K562 (cell line): ENCODE data around the gene ABCA3. TPM values are rescaled to one million over a fixed set of nuclear protein-coding genes. Genes with fewer than 3 reads are reported as not detected.

Experiments
- ETV5 ChIP-seq: sonication (generic); formaldehyde crosslinking; IDR thresholded peaks from 2 replicates; pipeline ENCODE4 v1.4.0; 2020; ENCODE audit warnings: low read depth, mild to moderate bottlenecking, missing genetic modification reagents
- GABPA ChIP-seq: fragments of 200-800 bp; sonication (Bioruptor generic); conservative IDR thresholded peaks from 2 replicates; pipeline ENCODE4 v1.6.1; 2016; ENCODE audit warnings: low read depth, missing genetic modification characterization, missing compliant biosample characterization
- HNRNPUL1 ChIP-seq: fragments of 200-400 bp; formaldehyde crosslinking; IDR thresholded peaks from 2 replicates; pipeline ENCODE4 v1.6.1; 2017; ENCODE audit warnings: low read length
- KLF1 ChIP-seq: fragments of 450-650 bp; IDR thresholded peaks from 2 replicates; pipeline ENCODE4 v1.6.1; 2016; ENCODE audit warnings: missing genetic modification characterization, missing compliant biosample characterization
- KLF16 ChIP-seq: IDR thresholded peaks from 2 replicates; pipeline ENCODE4 v1.6.1; 2016; ENCODE audit warnings: antibody characterized with exemption
- MAFK ChIP-seq: IDR thresholded peaks from 2 replicates; pipeline ENCODE4 v1.6.1; 2011; ENCODE audit warnings: low read length, improper control_type of control experiment
- MCM7 ChIP-seq, 2 experiments: fragments of 450-650 bp; IDR thresholded peaks; 2 replicates each; pipeline ENCODE4 v1.6.1; 2016 to 2018
- NR3C1 ChIP-seq: sonication (generic); formaldehyde crosslinking; IDR thresholded peaks from 2 replicates; pipeline ENCODE4 v1.8.1; 2022; ENCODE audit warnings: missing genetic modification reagents
- PCBP2 ChIP-seq: fragments of 200-400 bp; formaldehyde crosslinking; IDR thresholded peaks from 2 replicates; pipeline ENCODE4 v1.6.1; 2018; ENCODE audit warnings: low read length, low read depth, mild to moderate bottlenecking, moderate library complexity; ENCODE audit not compliant: poor library complexity, severe bottlenecking
- RAD51 ChIP-seq: fragments of 450-650 bp; IDR thresholded peaks from 2 replicates; pipeline ENCODE4 v1.7.1; 2016; ENCODE audit warnings: low read depth, mild to moderate bottlenecking, borderline replicate concordance
- RBM15 ChIP-seq: fragments of 200-400 bp; formaldehyde crosslinking; IDR thresholded peaks from 2 replicates; pipeline ENCODE4 v1.6.1; 2018; ENCODE audit warnings: mild to moderate bottlenecking, low read length, moderate library complexity; ENCODE audit not compliant: insufficient read depth
- SIRT6 ChIP-seq: IDR thresholded peaks from one replicate; pipeline ENCODE4 v1.6.1; 2012; ENCODE audit warnings: low read depth, mild to moderate bottlenecking, control low read depth, inconsistent platforms, low read length, moderate library complexity
- SMAD3 ChIP-seq: fragments of 450-650 bp; formaldehyde crosslinking; conservative IDR thresholded peaks from 2 replicates; pipeline ENCODE4 v1.4.0; 2020; ENCODE audit warnings: mild to moderate bottlenecking
- TAF9B ChIP-seq: fragments of 450-650 bp; IDR thresholded peaks from 2 replicates; pipeline ENCODE4 v1.6.1; 2018; ENCODE audit warnings: mild to moderate bottlenecking; ENCODE audit not compliant: partially characterized antibody
- XRCC3 ChIP-seq: fragments of 450-650 bp; IDR thresholded peaks from 2 replicates; pipeline ENCODE4 v1.6.1; 2017; ENCODE audit warnings: mild to moderate bottlenecking, moderate library complexity
- ZBED1 ChIP-seq: IDR thresholded peaks from 2 replicates; pipeline ENCODE4 v1.6.1; 2014
- ZNF232 ChIP-seq: sonication (generic); formaldehyde crosslinking; IDR thresholded peaks from 2 replicates; pipeline ENCODE4 v1.8.0; 2022; ENCODE audit warnings: mild to moderate bottlenecking, missing genetic modification reagents
- ZNF274 ChIP-seq: IDR thresholded peaks from 2 replicates; pipeline ENCODE4 v1.6.1; 2011; ENCODE audit warnings: low read depth, mild to moderate bottlenecking, low read length, moderate library complexity, borderline replicate concordance
- ZNF311 ChIP-seq: fragments of 250-450 bp; sonication (Bioruptor Pico); IDR thresholded peaks from 2 replicates; pipeline ENCODE4 v1.4.0; 2020; ENCODE audit warnings: mild to moderate bottlenecking, moderate library complexity
- ZNF57 ChIP-seq: fragments of 450-650 bp; formaldehyde crosslinking; IDR thresholded peaks from 2 replicates; pipeline ENCODE4 v1.4.0; 2020; ENCODE audit warnings: mild to moderate bottlenecking, moderate library complexity
- ZNF586 ChIP-seq: fragments of 450-650 bp; formaldehyde crosslinking; conservative IDR thresholded peaks from 2 replicates; pipeline ENCODE4 v1.4.0; 2020; ENCODE audit warnings: mild to moderate bottlenecking, moderate library complexity
- polyA plus RNA-seq, 8 experiments: library from polyadenylated mRNA; depleted of rRNA in 4 of 8; stranded (reverse) in 5 of 8; unstranded in 3 of 8; fragments of >200 nt; fragmentation: Nextera tagmentation in 2 of 8; fragmentation: Illumina TruSeq in 1 of 8; extraction: Ambion mirVana in 2 of 8; extraction: Trizol in 1 of 8; gene quantifications; 2 replicates each; pipeline versions ENCODE4 v1.2.1 to v1.2.3, GENCODE V29; 2011 to 2014; ENCODE audit warnings: inconsistent platforms in 1 of 8, missing spikeins in 1 of 8
- total RNA-seq, 7 experiments: library from RNA; depleted of rRNA in 6 of 7; stranded (reverse); fragments of >200 nt in 6 of 7; fragmentation: Illumina TruSeq in 2 of 7; extraction: Trizol in 2 of 7; gene quantifications; 2 replicates each; pipeline versions ENCODE4 v1.2.1 to v1.2.3, GENCODE V29; 2011 to 2021; ENCODE audit warnings: low replicate concordance in 1 of 7
- TF ChIP-seq, protein P1 (sequence below), 2 experiments: fragments of 450-650 bp; IDR thresholded peaks; 2 replicates each; pipeline ENCODE4 v1.6.1; 2016
- TF ChIP-seq, protein P2 (sequence below): IDR thresholded peaks from 3 replicates; pipeline ENCODE4 v1.6.1; 2011; ENCODE audit warnings: borderline replicate concordance, mild to moderate bottlenecking, moderate library complexity; ENCODE audit not compliant: insufficient read length; ENCODE audit errors: extremely low read depth
- TF ChIP-seq, protein P3 (sequence below): fragments of 450-650 bp; IDR thresholded peaks from 2 replicates; pipeline ENCODE4 v1.6.1; 2016; ENCODE audit warnings: missing biosample characterization, missing genetic modification characterization

ABCA3 gene
- total and polyA plus RNA-seq, 9 of the 15 experiments (the other 6 are each of a cell fraction or from before 2014, with no cell fraction given), result 0.66 to 23.7 (median 6.9) TPM

DNA sequence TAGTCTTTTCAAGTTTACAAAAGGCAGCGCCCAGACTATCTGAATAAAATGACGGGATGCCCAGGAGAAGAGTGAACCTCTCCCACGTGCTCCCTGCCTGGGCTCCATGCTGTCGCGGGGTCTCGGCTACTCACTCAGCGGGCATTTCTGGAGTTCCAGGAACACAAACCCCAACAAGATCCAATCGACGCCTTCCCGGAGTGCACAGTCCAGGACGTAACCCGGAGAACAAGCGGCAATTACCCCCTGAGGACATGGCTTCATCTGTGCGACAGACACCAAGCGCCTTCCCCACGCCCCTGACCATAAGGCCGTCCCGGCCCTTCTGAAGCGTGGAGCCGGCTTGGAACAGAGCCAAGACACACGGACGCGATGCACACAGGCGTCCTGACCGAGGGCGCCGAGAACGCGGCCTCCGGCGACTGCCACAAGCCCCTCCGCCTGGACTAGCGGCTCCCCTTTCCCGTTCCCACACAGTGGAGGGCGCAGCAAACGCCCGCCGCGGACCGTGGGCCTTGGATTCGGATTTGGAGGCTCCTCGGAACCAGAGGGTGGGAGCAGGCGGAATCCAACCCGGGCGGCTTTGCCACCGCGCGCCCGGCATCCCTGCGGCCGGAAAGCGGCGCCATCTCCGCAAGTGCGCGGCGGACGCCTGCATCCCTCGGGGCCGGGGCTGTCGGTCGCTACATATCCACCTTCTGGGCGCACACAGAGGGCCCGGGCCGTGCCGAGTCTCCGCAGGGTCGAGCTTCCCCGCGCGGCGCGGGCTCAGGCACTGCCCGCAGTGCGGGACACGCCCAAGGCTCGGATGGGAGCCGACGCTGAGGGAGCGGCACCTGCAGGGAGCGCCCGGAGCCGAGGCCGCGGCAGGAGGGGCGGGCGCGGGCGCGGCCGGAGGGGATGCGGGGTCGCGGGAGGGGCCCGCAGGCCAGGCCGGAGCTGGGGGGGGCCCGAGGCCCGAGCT is 725 bp downstream of the ABCA3 start (continued):
- no peak for TF ChIP-seq RAD51
- no peak for TF ChIP-seq ZNF232
- no peak for TF ChIP-seq ZNF274
- no peak for TF ChIP-seq XRCC3
- peak; percentile 41 for TF ChIP-seq TAF9B
- TF ChIP-seq, protein P1, sequence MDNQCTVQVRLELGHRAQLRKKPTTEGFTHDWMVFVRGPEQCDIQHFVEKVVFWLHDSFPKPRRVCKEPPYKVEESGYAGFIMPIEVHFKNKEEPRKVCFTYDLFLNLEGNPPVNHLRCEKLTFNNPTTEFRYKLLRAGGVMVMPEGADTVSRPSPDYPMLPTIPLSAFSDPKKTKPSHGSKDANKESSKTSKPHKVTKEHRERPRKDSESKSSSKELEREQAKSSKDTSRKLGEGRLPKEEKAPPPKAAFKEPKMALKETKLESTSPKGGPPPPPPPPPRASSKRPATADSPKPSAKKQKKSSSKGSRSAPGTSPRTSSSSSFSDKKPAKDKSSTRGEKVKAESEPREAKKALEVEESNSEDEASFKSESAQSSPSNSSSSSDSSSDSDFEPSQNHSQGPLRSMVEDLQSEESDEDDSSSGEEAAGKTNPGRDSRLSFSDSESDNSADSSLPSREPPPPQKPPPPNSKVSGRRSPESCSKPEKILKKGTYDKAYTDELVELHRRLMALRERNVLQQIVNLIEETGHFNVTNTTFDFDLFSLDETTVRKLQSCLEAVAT (IDR thresholded peaks at IDR 0.05), result no peak; a peak in 1 of 4 replicates
- peak; percentile 82; the same call in 1 of the 2 replicates for TF ChIP-seq NR3C1 (CRISPR knock-in tag)
- no peak for TF ChIP-seq HNRNPUL1
- no peak for TF ChIP-seq ZNF586
- TF ChIP-seq, protein P2, sequence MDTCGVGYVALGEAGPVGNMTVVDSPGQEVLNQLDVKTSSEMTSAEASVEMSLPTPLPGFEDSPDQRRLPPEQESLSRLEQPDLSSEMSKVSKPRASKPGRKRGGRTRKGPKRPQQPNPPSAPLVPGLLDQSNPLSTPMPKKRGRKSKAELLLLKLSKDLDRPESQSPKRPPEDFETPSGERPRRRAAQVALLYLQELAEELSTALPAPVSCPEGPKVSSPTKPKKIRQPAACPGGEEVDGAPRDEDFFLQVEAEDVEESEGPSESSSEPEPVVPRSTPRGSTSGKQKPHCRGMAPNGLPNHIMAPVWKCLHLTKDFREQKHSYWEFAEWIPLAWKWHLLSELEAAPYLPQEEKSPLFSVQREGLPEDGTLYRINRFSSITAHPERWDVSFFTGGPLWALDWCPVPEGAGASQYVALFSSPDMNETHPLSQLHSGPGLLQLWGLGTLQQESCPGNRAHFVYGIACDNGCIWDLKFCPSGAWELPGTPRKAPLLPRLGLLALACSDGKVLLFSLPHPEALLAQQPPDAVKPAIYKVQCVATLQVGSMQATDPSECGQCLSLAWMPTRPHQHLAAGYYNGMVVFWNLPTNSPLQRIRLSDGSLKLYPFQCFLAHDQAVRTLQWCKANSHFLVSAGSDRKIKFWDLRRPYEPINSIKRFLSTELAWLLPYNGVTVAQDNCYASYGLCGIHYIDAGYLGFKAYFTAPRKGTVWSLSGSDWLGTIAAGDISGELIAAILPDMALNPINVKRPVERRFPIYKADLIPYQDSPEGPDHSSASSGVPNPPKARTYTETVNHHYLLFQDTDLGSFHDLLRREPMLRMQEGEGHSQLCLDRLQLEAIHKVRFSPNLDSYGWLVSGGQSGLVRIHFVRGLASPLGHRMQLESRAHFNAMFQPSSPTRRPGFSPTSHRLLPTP, result no peak
- no peak for TF ChIP-seq ZNF311 (CRISPR knock-in tag)
- TF ChIP-seq, protein P3, sequence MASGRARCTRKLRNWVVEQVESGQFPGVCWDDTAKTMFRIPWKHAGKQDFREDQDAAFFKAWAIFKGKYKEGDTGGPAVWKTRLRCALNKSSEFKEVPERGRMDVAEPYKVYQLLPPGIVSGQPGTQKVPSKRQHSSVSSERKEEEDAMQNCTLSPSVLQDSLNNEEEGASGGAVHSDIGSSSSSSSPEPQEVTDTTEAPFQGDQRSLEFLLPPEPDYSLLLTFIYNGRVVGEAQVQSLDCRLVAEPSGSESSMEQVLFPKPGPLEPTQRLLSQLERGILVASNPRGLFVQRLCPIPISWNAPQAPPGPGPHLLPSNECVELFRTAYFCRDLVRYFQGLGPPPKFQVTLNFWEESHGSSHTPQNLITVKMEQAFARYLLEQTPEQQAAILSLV (tag), result no peak
- no peak for TF ChIP-seq ZNF57
- TF ChIP-seq RBM15, result no peak
- TF ChIP-seq SMAD3, result no peak
- peak; percentile 78 for TF ChIP-seq GABPA (tag)
- TF ChIP-seq SIRT6, result no peak
- TF ChIP-seq ETV5 (CRISPR knock-in tag), result no peak; the same call in 1 of the 2 replicates
- TF ChIP-seq MAFK, result no peak
- TF ChIP-seq KLF1 (tag), result no peak
- TF ChIP-seq PCBP2, result no peak
- no peak for TF ChIP-seq MCM7 (IDR thresholded peaks at IDR 0.05)
- no peak for TF ChIP-seq ZBED1
- no peak for TF ChIP-seq KLF16
